HS-5 (cell line): Measurements from ENCODE around the gene ARHGEF40.

ENCODE experiments used
- DNase-seq: peaks from one replicate; pipeline ENCODE4 v3.0.0-alpha.2; 2012; ENCODE audit warnings: low read depth

Gene ARHGEF40

DNA sequence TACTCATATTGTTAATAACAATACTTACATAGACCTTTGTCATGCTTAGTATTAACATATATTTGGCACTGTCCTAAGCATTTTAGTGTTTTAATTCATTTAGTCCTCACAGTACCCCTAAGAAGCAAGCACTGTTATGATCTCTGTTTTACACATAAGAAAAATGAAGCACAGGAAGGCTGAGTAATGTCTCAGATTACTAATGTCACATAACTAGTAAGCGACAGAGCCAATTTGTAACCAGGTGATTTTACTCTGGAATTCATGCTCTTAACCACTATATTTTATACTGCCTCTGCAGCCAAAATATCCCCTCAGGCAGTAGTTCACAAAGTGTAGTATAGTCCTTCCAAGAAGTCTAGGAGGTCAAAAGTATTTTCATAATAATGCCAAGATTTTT is 51.0 kb downstream of the ARHGEF40 start:
- no peak for DNase-seq

DNA sequence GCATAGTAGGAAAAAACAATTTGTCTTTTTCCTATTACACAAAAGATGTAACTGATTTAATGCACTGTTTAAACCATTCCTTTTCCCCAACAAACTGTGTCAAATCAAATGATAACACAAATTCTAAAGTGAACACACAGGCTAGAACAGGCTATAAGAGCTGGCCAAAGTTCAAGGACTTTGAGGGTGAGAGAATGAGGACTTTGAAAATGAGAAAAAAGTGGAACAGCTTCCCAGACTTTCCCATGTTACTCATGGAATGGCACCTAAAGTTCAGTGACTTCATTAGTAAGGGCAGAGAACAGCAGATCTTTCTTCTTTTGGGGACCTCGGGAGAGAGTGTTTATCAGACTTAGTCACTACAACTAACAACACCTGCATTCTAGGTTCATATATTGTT is 53.3 kb downstream of the ARHGEF40 start:
- no peak for DNase-seq

DNA sequence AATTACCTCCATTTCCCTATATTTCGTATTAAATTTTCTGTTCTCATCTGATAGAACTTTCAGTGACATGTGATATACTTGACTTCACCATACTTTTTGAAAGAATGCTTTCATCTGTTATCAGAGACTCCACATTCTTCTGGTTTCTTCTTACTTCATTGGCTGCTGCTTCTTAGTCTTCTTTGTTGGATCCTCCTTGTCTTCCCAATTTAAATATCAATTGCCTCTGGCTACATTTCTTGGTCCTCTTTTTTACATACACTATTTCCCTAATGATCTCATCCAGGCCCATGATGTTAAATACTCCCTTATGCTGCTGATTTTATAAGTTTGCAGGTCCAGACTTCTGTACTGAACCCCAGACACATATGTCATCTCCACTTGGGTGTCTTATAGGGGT is 63.8 kb downstream of the ARHGEF40 start:
- no peak for DNase-seq

DNA sequence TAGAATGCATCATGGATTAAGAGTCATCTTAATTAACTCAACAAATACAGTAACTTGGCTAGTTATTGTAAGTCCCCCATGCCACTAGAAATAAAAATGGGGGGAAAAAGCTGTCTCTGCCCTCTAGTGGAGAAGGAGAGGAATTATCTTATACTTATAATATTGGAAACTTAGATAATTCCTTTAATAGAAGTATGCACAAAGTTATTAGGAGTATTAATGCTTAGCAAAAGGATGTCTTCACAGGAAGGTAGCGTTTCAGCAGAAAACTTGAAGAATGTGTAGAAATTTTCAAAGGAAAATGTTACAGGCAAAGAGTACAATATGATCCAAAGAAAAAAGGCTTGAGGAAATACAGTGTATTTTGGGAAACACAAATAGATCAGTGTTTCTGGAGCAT is 65.9 kb downstream of the ARHGEF40 start:
- no peak for DNase-seq
